HepG2 (cell line): ENCODE measurements around the gene MAEA. TPM values are rescaled to one million over a fixed set of nuclear protein-coding genes. Genes with fewer than 3 reads are reported as not detected.

Source experiments
- ATAC-seq: fragments of 200-7000 bp; cut with Tn5 transposase; 3 replicates; pipeline ENCODE4 v1.9.1; 2020; ENCODE audit warnings: mild to moderate bottlenecking, moderate library complexity
- BruUV-seq: library from RNA; stranded (reverse); fragments of 400-500 nt; replicated peaks from 2 replicates; lab custom pipeline; 2021; lab: Mats Ljungman, UMichigan
- CTCF ChIA-PET: fragments of 300-600 bp; formaldehyde crosslinking; extraction: SDS; loops from one replicate; lab custom pipeline; 2021; ENCODE audit warnings: low total read pairs, inconsistent platforms, low intra/inter-chr PET ratio; lab: Yijun Ruan, JAX
- POLR2A ChIA-PET: fragments of 350-600 bp; sonication (Branson Sonifier 250); formaldehyde crosslinking; loops from one replicate; lab custom pipeline; 2020; ENCODE audit warnings: antibody characterized with exemption, inconsistent platforms; lab: Yijun Ruan, JAX
- DNase-seq: peaks from one replicate; pipeline ENCODE4 v3.0.0-alpha.2; 2015; ENCODE audit warnings: low spot score
- FAIRE-seq: peaks from 3 replicates; lab custom pipeline; 2011; peaks lifted over from hg19 to GRCh38; lab: Jason Lieb, UNC
- H2AFZ ChIP-seq: one replicate; pipeline ENCODE4 v1.6.1; 2011; ENCODE audit warnings: low read length, inconsistent platforms
- H3K27ac ChIP-seq: fragments of 300-600 bp; 3 replicates; pipeline ENCODE4 v1.8.0; 2011; ENCODE audit warnings: mixed run types, mild to moderate bottlenecking, mixed read lengths, low read length, inconsistent platforms; ENCODE audit not compliant: insufficient read depth; ENCODE audit errors: extremely low read length
- H3K27me3 ChIP-seq, 2 experiments: fragments of 200-600 bp in 1 of 2; 2 replicates in 1 of 2; 3 replicates in 1 of 2; pipeline versions ENCODE4 v1.6.0 to v1.8.0; 2011; ENCODE audit warnings: low read length in 2 of 2, mild to moderate bottlenecking in 2 of 2, moderate library complexity in 2 of 2, inconsistent platforms in 1 of 2; ENCODE audit not compliant: insufficient read depth in 2 of 2, control insufficient read depth in 1 of 2
- H3K36me3 ChIP-seq, 2 experiments: fragments of 200-600 bp in 1 of 2; replicated peaks in 1 of 2; 2 replicates in 1 of 2; 3 replicates in 1 of 2; pipeline versions ENCODE4 v1.5.1 to v1.8.0; 2011; ENCODE audit warnings: low read length in 2 of 2, inconsistent platforms in 1 of 2; ENCODE audit not compliant: insufficient read depth in 2 of 2, control insufficient read depth in 1 of 2
- H3K4me1 ChIP-seq: 2 replicates; pipeline ENCODE4 v1.5.1; 2012; ENCODE audit warnings: low read length, inconsistent platforms; ENCODE audit not compliant: insufficient read depth
- H3K4me2 ChIP-seq: 2 replicates; pipeline ENCODE4 v1.6.0; 2011; ENCODE audit warnings: low read depth, low read length, inconsistent platforms
- H3K4me3 ChIP-seq, 3 experiments: fragments of 200-600 bp in 1 of 3; sonication (generic), shearing (Covaris generic) in 1 of 3; replicated peaks in 1 of 3; 2 replicates each; pipeline ENCODE4 v1.5.1; 2011 to 2016; ENCODE audit warnings: low read length in 3 of 3, inconsistent platforms in 2 of 3, low read depth in 2 of 3, mild to moderate bottlenecking in 2 of 3, control low read depth in 1 of 3, mixed read lengths in 1 of 3; ENCODE audit not compliant: insufficient read depth in 1 of 3
- H3K79me2 ChIP-seq: one replicate; pipeline ENCODE4 v1.6.1; 2011; ENCODE audit warnings: low read length, inconsistent platforms; ENCODE audit not compliant: insufficient read depth
- H3K9ac ChIP-seq: 2 replicates; pipeline ENCODE4 v1.6.0; 2011; ENCODE audit warnings: mild to moderate bottlenecking, low read depth, low read length, inconsistent platforms; ENCODE audit not compliant: insufficient read depth
- H3K9me3 ChIP-seq: 2 replicates; pipeline ENCODE4 v1.5.1; 2012; ENCODE audit warnings: mild to moderate bottlenecking, low read length
- H4K20me1 ChIP-seq: 2 replicates; pipeline ENCODE4 v1.6.0; 2011; ENCODE audit warnings: inconsistent platforms, mild to moderate bottlenecking, low read length, moderate library complexity; ENCODE audit not compliant: insufficient read depth
- ATM ChIP-seq: fragments of 450-650 bp; IDR thresholded peaks from 2 replicates; pipeline ENCODE4 v1.7.1; 2017; ENCODE audit warnings: mild to moderate bottlenecking, borderline replicate concordance
- ATRX ChIP-seq: sonication (generic); formaldehyde crosslinking; IDR thresholded peaks from 2 replicates; pipeline ENCODE4 v1.4.0; 2020; ENCODE audit warnings: missing genetic modification reagents, borderline replicate concordance
- HOXA3 ChIP-seq: sonication (generic); formaldehyde crosslinking; IDR thresholded peaks from 2 replicates; pipeline ENCODE4 v1.5.0; 2020; ENCODE audit warnings: missing genetic modification reagents
- KLF12 ChIP-seq: sonication (generic); formaldehyde crosslinking; IDR thresholded peaks from 2 replicates; pipeline ENCODE4 v1.4.0; 2020; ENCODE audit warnings: missing genetic modification reagents, borderline replicate concordance
- MTA3 ChIP-seq: sonication (generic); formaldehyde crosslinking; IDR thresholded peaks from 2 replicates; pipeline ENCODE4 v1.4.0; 2020; ENCODE audit warnings: missing genetic modification reagents
- NR2F1 ChIP-seq, 2 experiments: fragments of 450-650 bp in 1 of 2; formaldehyde crosslinking in 1 of 2; IDR thresholded peaks; 2 replicates each; pipeline versions ENCODE4 v1.5.0 to v1.6.1; 2016 to 2020; ENCODE audit warnings: mild to moderate bottlenecking in 1 of 2, missing compliant biosample characterization in 1 of 2, missing genetic modification reagents in 1 of 2, moderate library complexity in 1 of 2
- PRPF4 ChIP-seq: fragments of 200-400 bp; formaldehyde crosslinking; IDR thresholded peaks from 2 replicates; pipeline ENCODE4 v1.6.1; 2016; ENCODE audit warnings: low read length, low read depth; ENCODE audit not compliant: poor library complexity, severe bottlenecking
- RFX3 ChIP-seq: IDR thresholded peaks from 2 replicates; pipeline ENCODE4 v1.6.1; 2016; ENCODE audit warnings: missing biosample characterization, missing genetic modification reagents
- SSRP1 ChIP-seq: IDR thresholded peaks from 2 replicates; pipeline ENCODE4 v1.6.1; 2016; ENCODE audit warnings: control low read depth
- ZBTB46 ChIP-seq: sonication (generic); formaldehyde crosslinking; IDR thresholded peaks from 2 replicates; pipeline ENCODE4 v1.4.0; 2020; ENCODE audit warnings: mild to moderate bottlenecking, missing genetic modification reagents, borderline replicate concordance
- ZFP62 ChIP-seq: sonication (generic); formaldehyde crosslinking; IDR thresholded peaks from 2 replicates; pipeline ENCODE4 v1.4.0; 2020; ENCODE audit warnings: missing genetic modification reagents
- ZKSCAN5 ChIP-seq: sonication (generic); formaldehyde crosslinking; IDR thresholded peaks from 2 replicates; pipeline ENCODE4 v1.5.1; 2020; ENCODE audit warnings: mild to moderate bottlenecking, missing genetic modification reagents
- ZNF160 ChIP-seq: sonication (generic); formaldehyde crosslinking; IDR thresholded peaks from 2 replicates; pipeline ENCODE4 v1.8.0; 2022; ENCODE audit warnings: mild to moderate bottlenecking, inconsistent platforms, missing genetic modification reagents
- ZNF44 ChIP-seq: sonication (generic); formaldehyde crosslinking; IDR thresholded peaks from 2 replicates; pipeline ENCODE4 v1.5.1; 2020; ENCODE audit warnings: mild to moderate bottlenecking, missing genetic modification reagents
- ZNF543 ChIP-seq: sonication (generic); formaldehyde crosslinking; IDR thresholded peaks from 2 replicates; pipeline ENCODE4 v1.4.0; 2020; ENCODE audit warnings: mild to moderate bottlenecking, missing genetic modification reagents
- ZNF562 ChIP-seq: sonication (generic); formaldehyde crosslinking; IDR thresholded peaks from 2 replicates; pipeline ENCODE4 v1.8.0; 2022; ENCODE audit warnings: missing genetic modification reagents, borderline replicate concordance
- ZNF589 ChIP-seq: sonication (generic); formaldehyde crosslinking; conservative IDR thresholded peaks from 2 replicates; pipeline ENCODE4 v1.8.0; 2022; ENCODE audit warnings: mild to moderate bottlenecking, moderate library complexity, missing genetic modification reagents
- ZNF724P ChIP-seq: sonication (generic); formaldehyde crosslinking; IDR thresholded peaks from 2 replicates; pipeline ENCODE4 v1.8.0; 2022; ENCODE audit warnings: missing genetic modification reagents, borderline replicate concordance
- ZNF746 ChIP-seq: sonication (generic); formaldehyde crosslinking; IDR thresholded peaks from 2 replicates; pipeline ENCODE4 v1.8.0; 2022; ENCODE audit warnings: mild to moderate bottlenecking, missing genetic modification reagents
- WGBS: methylation state at CpG from one replicate; pipeline ENCODE4 v1.1.6; 2017; ENCODE audit warnings: low lambda C conversion rate; 5-methylcytosine and 5-hydroxymethylcytosine counted together
- in situ Hi-C: cut with HindIII; loops from 2 replicates; pipeline ENCODE4 v1.10.0; 2017; ENCODE audit warnings: low pct_unique_long_range_greater_than_20kb; ENCODE audit not compliant: extremely low pct_ligation_motif_present
- intact Hi-C: fragments of 100-400 bp; cut with micrococcal nuclease; formaldehyde crosslinking; loops from one replicate; pipeline ENCODE4 v1.10.0; 2022; ENCODE audit not compliant: unreplicated experiment
- polyA plus RNA-seq, 8 experiments: library from polyadenylated mRNA; depleted of rRNA in 3 of 8; stranded (reverse) in 7 of 8; unstranded in 1 of 8; fragments of >200 nt; fragmentation: Illumina TruSeq in 4 of 8; extraction: Trizol in 4 of 8; gene quantifications; 2 replicates each; pipeline versions ENCODE4 v1.2.1 to v1.2.3, GENCODE V29; 2011 to 2016; ENCODE audit warnings: low read depth in 4 of 8, missing spikeins in 1 of 8, mixed read lengths in 1 of 8; ENCODE audit not compliant: insufficient read depth in 1 of 8
- total RNA-seq, 5 experiments: library from RNA; depleted of rRNA; stranded (reverse); fragments of >200 nt; fragmentation: Illumina TruSeq; extraction: Trizol; gene quantifications; 2 replicates each; pipeline ENCODE4 v1.2.3, GENCODE V29; 2016; ENCODE audit warnings: low read depth in 1 of 5
- TF ChIP-seq, protein P1 (sequence below): IDR thresholded peaks from 2 replicates; pipeline ENCODE4 v1.6.1; 2016; ENCODE audit warnings: missing genetic modification reagents, missing compliant biosample characterization
- TF ChIP-seq, protein P2 (sequence below): sonication (generic); formaldehyde crosslinking; IDR thresholded peaks from 2 replicates; pipeline ENCODE4 v1.9.0; 2022; ENCODE audit warnings: missing genetic modification reagents, mild to moderate bottlenecking, borderline replicate concordance

The MAEA gene
- total and polyA plus RNA-seq, 2 of the 13 experiments (the other 11 are each of a cell fraction or from before 2014, with no cell fraction given), result 52.0 to 57.1 TPM

GRCh38 chr4:1351854-1352566 lies 62.3 kb downstream of the MAEA start:
- ATAC-seq (peak; percentile 60), DNase-seq (peak; percentile 52), FAIRE-seq (peak; percentile 55)
- Histone ChIP-seq H3K27me3 (no peaks in the 10 kb centered on the region; a peak in 1 of 5 replicates), H3K4me3 (no peak overlapping the region), H4K20me1 (no peaks in the 10 kb centered on the region), H3K36me3 (peaks cover 11 to 21% of the 10 kb centered on the region in 2 experiments; a peak in 4 of 5 replicates), H3K79me2 (peaks cover 12% of the 10 kb centered on the region), H3K9ac (no peak overlapping the region), H2AFZ (no peak overlapping the region), H3K4me2 (no peak overlapping the region), H3K4me1 (peaks cover 20% of the 10 kb centered on the region), H3K9me3 (no peaks in the 10 kb centered on the region), H3K27ac (no peak overlapping the region)
- BruUV-seq, result no TSS peak
- intact Hi-C loops, result loop anchor here (2.0 kb wide), 1 partner anchor 221 kb away; no protein-coding TSS in a partner anchor
- in situ Hi-C loops, result loop anchor here (5.0 to 10.0 kb wide), 3 partner anchors 163 to 275 kb away; no protein-coding TSS in a partner anchor
- WGBS, result 29% methylated on average over 18 of the region's 24 CpGs
- ChIA-PET POLR2A (no interaction called here), CTCF (interaction anchor here (1.1 to 1.3 kb wide), 2 partner anchors 221 to 278 kb away, joined by 3 to 5 read pairs; no protein-coding TSS in a partner anchor)
- TF ChIP-seq ZNF562 (no peak), HOXA3 (0 out of 2 replicates have a peak, but pooled peaks have one; percentile 31), NR2F1 (CRISPR knock-in tag; IDR thresholded peaks at IDR 0.05) (no peak), RFX3 (CRISPR knock-in tag) (no peak), ZKSCAN5 (CRISPR knock-in tag) (no peak), ZNF160 (CRISPR knock-in tag) (no peak), ZNF543 (CRISPR knock-in tag) (no peak), ATRX (CRISPR knock-in tag) (no peak), ZNF589 (CRISPR knock-in tag) (no peak), ZNF724P (CRISPR knock-in tag) (no peak), ZBTB46 (CRISPR knock-in tag) (no peak), ZNF746 (CRISPR knock-in tag) (no peak), ZFP62 (no peak), ATM (no peak), SSRP1 (CRISPR knock-in tag) (no peak), ZNF44 (no peak), PRPF4 (no peak), MTA3 (CRISPR knock-in tag) (no peak), KLF12 (CRISPR knock-in tag) (no peak)
- TF ChIP-seq, protein P1, sequence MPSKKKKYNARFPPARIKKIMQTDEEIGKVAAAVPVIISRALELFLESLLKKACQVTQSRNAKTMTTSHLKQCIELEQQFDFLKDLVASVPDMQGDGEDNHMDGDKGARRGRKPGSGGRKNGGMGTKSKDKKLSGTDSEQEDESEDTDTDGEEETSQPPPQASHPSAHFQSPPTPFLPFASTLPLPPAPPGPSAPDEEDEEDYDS (CRISPR knock-in tag), result no peak
- TF ChIP-seq, protein P2, sequence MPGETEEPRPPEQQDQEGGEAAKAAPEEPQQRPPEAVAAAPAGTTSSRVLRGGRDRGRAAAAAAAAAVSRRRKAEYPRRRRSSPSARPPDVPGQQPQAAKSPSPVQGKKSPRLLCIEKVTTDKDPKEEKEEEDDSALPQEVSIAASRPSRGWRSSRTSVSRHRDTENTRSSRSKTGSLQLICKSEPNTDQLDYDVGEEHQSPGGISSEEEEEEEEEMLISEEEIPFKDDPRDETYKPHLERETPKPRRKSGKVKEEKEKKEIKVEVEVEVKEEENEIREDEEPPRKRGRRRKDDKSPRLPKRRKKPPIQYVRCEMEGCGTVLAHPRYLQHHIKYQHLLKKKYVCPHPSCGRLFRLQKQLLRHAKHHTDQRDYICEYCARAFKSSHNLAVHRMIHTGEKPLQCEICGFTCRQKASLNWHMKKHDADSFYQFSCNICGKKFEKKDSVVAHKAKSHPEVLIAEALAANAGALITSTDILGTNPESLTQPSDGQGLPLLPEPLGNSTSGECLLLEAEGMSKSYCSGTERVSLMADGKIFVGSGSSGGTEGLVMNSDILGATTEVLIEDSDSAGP (CRISPR knock-in tag), result peak; percentile 51; the same call in 1 of the 2 replicates
